IMR-90 (cell line): ENCODE results near the gene ZNF785. TPM values are rescaled to one million over a fixed set of nuclear protein-coding genes. Genes with fewer than 3 reads are reported as not detected.

Source experiments
- ATAC-seq: fragments of 200-7000 bp; cut with Tn5 transposase; 2 replicates; pipeline ENCODE4 v1.9.1; 2020; ENCODE audit warnings: low read depth, mild to moderate bottlenecking, moderate library complexity
- BruUV-seq: library from RNA; stranded (reverse); fragments of 400-500 nt; replicated peaks from 2 replicates; lab custom pipeline; 2021; lab: Mats Ljungman, UMichigan
- CTCF ChIA-PET: fragments of 300-600 bp; formaldehyde crosslinking; extraction: SDS; loops from one replicate; lab custom pipeline; 2021; ENCODE audit warnings: antibody characterized with exemption; lab: Yijun Ruan, JAX
- POLR2A ChIA-PET: fragments of 300-600 bp; sonication (Branson Sonifier 250); formaldehyde crosslinking; loops from one replicate; lab custom pipeline; 2022; ENCODE audit warnings: antibody characterized with exemption; ENCODE audit not compliant: unreplicated experiment; lab: Charles Lee
- DNase-seq: peaks from one replicate; pipeline ENCODE4 v3.0.0; 2013
- H2AFZ ChIP-seq: replicated peaks from 2 replicates; pipeline ENCODE3; 2013; ENCODE audit warnings: low read length, mild to moderate bottlenecking; ENCODE audit not compliant: poor library complexity
- H2AK5ac ChIP-seq: 2 replicates; pipeline ENCODE4 v1.6.1; 2013; ENCODE audit warnings: low read depth, low read length, inconsistent platforms
- H2AK9ac ChIP-seq: replicated peaks from 2 replicates; pipeline ENCODE3; 2013; ENCODE audit warnings: mild to moderate bottlenecking, low read depth, low read length, moderate library complexity; ENCODE audit not compliant: poor library complexity
- H2BK120ac ChIP-seq: 2 replicates; pipeline ENCODE4 v1.6.1; 2013; ENCODE audit warnings: low read depth, low read length, inconsistent platforms
- H2BK15ac ChIP-seq: 3 replicates; pipeline ENCODE4 v1.6.1; 2013; ENCODE audit warnings: low read depth, low read length, inconsistent platforms
- H2BK20ac ChIP-seq: 2 replicates; pipeline ENCODE4 v1.6.1; 2013; ENCODE audit warnings: low read depth, mild to moderate bottlenecking, inconsistent platforms, low read length, moderate library complexity
- H2BK5ac ChIP-seq: 2 replicates; pipeline ENCODE4 v1.6.1; 2013; ENCODE audit warnings: mild to moderate bottlenecking, low read depth, low read length, inconsistent platforms; ENCODE audit not compliant: poor library complexity, severe bottlenecking
- H3K14ac ChIP-seq: replicated peaks from 2 replicates; pipeline ENCODE4 v1.6.1; 2013; ENCODE audit warnings: low read depth, low read length, inconsistent platforms
- H3K18ac ChIP-seq: 2 replicates; pipeline ENCODE4 v1.6.1; 2013; ENCODE audit warnings: low read depth, low read length, control low read depth
- H3K23ac ChIP-seq: 2 replicates; pipeline ENCODE4 v1.6.1; 2013; ENCODE audit warnings: low read depth, low read length, inconsistent platforms
- H3K27ac ChIP-seq: 2 replicates; pipeline ENCODE4 v1.5.1; 2013; ENCODE audit warnings: mild to moderate bottlenecking, control low read depth, low read length; ENCODE audit not compliant: insufficient read depth
- H3K27me3 ChIP-seq: 2 replicates; pipeline ENCODE4 v1.6.1; 2013; ENCODE audit warnings: low read length; ENCODE audit not compliant: control insufficient read depth, insufficient read depth
- H3K36me3 ChIP-seq: 2 replicates; pipeline ENCODE4 v1.6.1; 2013; ENCODE audit warnings: low read length, mixed read lengths; ENCODE audit not compliant: control insufficient read depth, insufficient read depth
- H3K4ac ChIP-seq: 2 replicates; pipeline ENCODE4 v1.6.1; 2013; ENCODE audit warnings: low read depth, low read length, inconsistent platforms
- H3K4me1 ChIP-seq: 2 replicates; pipeline ENCODE4 v1.6.1; 2013; ENCODE audit warnings: low read length, mixed read lengths; ENCODE audit not compliant: control insufficient read depth, insufficient read depth
- H3K4me2 ChIP-seq: 2 replicates; pipeline ENCODE4 v1.6.1; 2013; ENCODE audit warnings: low read depth, mild to moderate bottlenecking, control low read depth, low read length, moderate library complexity
- H3K4me3 ChIP-seq: 2 replicates; pipeline ENCODE4 v1.5.1; 2013; ENCODE audit warnings: low read depth, mild to moderate bottlenecking, control low read depth, low read length, moderate library complexity; ENCODE audit not compliant: insufficient read depth
- H3K56ac ChIP-seq: 2 replicates; pipeline ENCODE4 v1.6.1; 2013; ENCODE audit warnings: low read length, inconsistent platforms; ENCODE audit not compliant: insufficient read depth; ENCODE audit errors: extremely low read depth
- H3K79me1 ChIP-seq, 2 experiments: 2 replicates each; pipeline ENCODE4 v1.6.1; 2013; ENCODE audit warnings: low read length in 2 of 2, inconsistent platforms in 1 of 2, low read depth in 1 of 2
- H3K9ac ChIP-seq: 2 replicates; pipeline ENCODE4 v1.6.1; 2013; ENCODE audit warnings: low read depth, low read length, control low read depth
- H3K9me1 ChIP-seq: 2 replicates; pipeline ENCODE4 v1.6.1; 2013; ENCODE audit warnings: low read length, inconsistent platforms; ENCODE audit not compliant: insufficient read depth
- H3K9me3 ChIP-seq: 2 replicates; pipeline ENCODE4 v1.6.1; 2013; ENCODE audit warnings: low read length; ENCODE audit not compliant: control insufficient read depth, insufficient read depth
- H4K20me1 ChIP-seq: 2 replicates; pipeline ENCODE4 v1.6.1; 2013; ENCODE audit warnings: low read length, inconsistent platforms; ENCODE audit not compliant: insufficient read depth
- H4K5ac ChIP-seq: 2 replicates; pipeline ENCODE4 v1.6.1; 2013; ENCODE audit warnings: mild to moderate bottlenecking, low read depth, low read length, control low read depth
- H4K8ac ChIP-seq, 2 experiments: 2 replicates each; pipeline ENCODE4 v1.6.1; 2013; ENCODE audit warnings: low read depth in 2 of 2, low read length in 2 of 2, control low read depth in 1 of 2, inconsistent platforms in 1 of 2
- H4K91ac ChIP-seq: 2 replicates; pipeline ENCODE4 v1.6.1; 2013; ENCODE audit warnings: low read depth, low read length, inconsistent platforms; ENCODE audit not compliant: insufficient read depth
- BHLHE40 ChIP-seq: fragments of 150-350 bp; IDR thresholded peaks from 2 replicates; pipeline ENCODE4 v1.6.1; 2016; ENCODE audit warnings: mild to moderate bottlenecking, low read depth, low read length
- CHD1 ChIP-seq: IDR thresholded peaks from 2 replicates; pipeline ENCODE4 v1.6.1; 2012; ENCODE audit warnings: low read depth, low read length, improper control_type of control experiment
- FOS ChIP-seq: fragments of 150-350 bp; IDR thresholded peaks from 2 replicates; pipeline ENCODE4 v1.6.1; 2016; ENCODE audit warnings: low read depth, low read length
- MAFK ChIP-seq: IDR thresholded peaks from 2 replicates; pipeline ENCODE4 v1.6.1; 2012; ENCODE audit warnings: low read depth, low read length, improper control_type of control experiment
- MAZ ChIP-seq: IDR thresholded peaks from 2 replicates; pipeline ENCODE4 v1.6.1; 2012; ENCODE audit warnings: low read depth, mild to moderate bottlenecking, low read length, improper control_type of control experiment, moderate library complexity, borderline replicate concordance
- MXI1 ChIP-seq: IDR thresholded peaks from 2 replicates; pipeline ENCODE4 v1.6.1; 2012; ENCODE audit warnings: low read depth, mild to moderate bottlenecking, low read length, moderate library complexity, borderline replicate concordance
- POLR2A ChIP-seq: IDR thresholded peaks from 2 replicates; pipeline ENCODE4 v1.6.1; 2012; ENCODE audit warnings: mild to moderate bottlenecking, low read depth, low read length
- RCOR1 ChIP-seq: IDR thresholded peaks from 2 replicates; pipeline ENCODE4 v1.6.1; 2012; ENCODE audit warnings: mild to moderate bottlenecking, low read length, improper control_type of control experiment; ENCODE audit not compliant: insufficient replicate concordance
- RFX5 ChIP-seq: IDR thresholded peaks from 2 replicates; pipeline ENCODE4 v1.8.0; 2012; ENCODE audit warnings: low read depth, mild to moderate bottlenecking, low read length, moderate library complexity
- WGBS, 2 experiments: methylation state at CpG; one replicate each; pipeline versions ENCODE4 v1.1.5 to v1.1.7; 2013; ENCODE audit warnings: missing lambda C conversion rate in 2 of 2; ENCODE audit not compliant: insufficient read length in 1 of 2; ENCODE audit errors: extremely low coverage in 2 of 2; 5-methylcytosine and 5-hydroxymethylcytosine counted together
- dilution Hi-C: fragments of 300-500 bp; cut with HindIII; formaldehyde crosslinking; loops from one replicate; pipeline ENCODE4 v1.14.3; 2018; ENCODE audit warnings: low sequenced_read_pairs; ENCODE audit not compliant: unreplicated experiment
- in situ Hi-C: fragments of 300-500 bp; cut with MboI; formaldehyde crosslinking; loops from 3 replicates; pipeline ENCODE4 v1.14.3; 2019; ENCODE audit warnings: low sequenced_read_pairs, inconsistent platforms, mixed read lengths
- intact Hi-C: fragments of 100-400 bp; cut with micrococcal nuclease; formaldehyde crosslinking; loops from 2 replicates; pipeline ENCODE4 v1.10.0; 2022
- polyA plus RNA-seq, 3 experiments: library from polyadenylated mRNA; depleted of rRNA; stranded (reverse); fragments of >200 nt; gene quantifications; 2 replicates each; pipeline ENCODE4 v1.2.3, GENCODE V29; 2012; ENCODE audit warnings: low replicate concordance in 1 of 3
- total RNA-seq: library from RNA; depleted of rRNA; stranded (reverse); fragments of >200 nt; gene quantifications from 2 replicates; pipeline ENCODE4 v1.2.3, GENCODE V29; 2012
- TF ChIP-seq, protein P1 (sequence below): conservative IDR thresholded peaks from 2 replicates; pipeline ENCODE4 v1.5.1; 2012; ENCODE audit warnings: mild to moderate bottlenecking, low read depth, low read length, improper control_type of control experiment
- TF ChIP-seq, protein P2 (sequence below): fragments of 150-350 bp; IDR thresholded peaks from 2 replicates; pipeline ENCODE4 v1.6.1; 2017; ENCODE audit warnings: mild to moderate bottlenecking, antibody characterized with exemption, low read length, low read depth
- TF ChIP-seq, protein P3 (sequence below): fragments of 150-350 bp; IDR thresholded peaks from 2 replicates; pipeline ENCODE4 v1.6.1; 2016; ENCODE audit warnings: low read depth, mild to moderate bottlenecking, low read length, moderate library complexity, borderline replicate concordance

The ZNF785 gene
- total and polyA plus RNA-seq, 2 of the 4 experiments (the other 2 are of a cell fraction), result 2.9 to 4.0 TPM

DNA sequence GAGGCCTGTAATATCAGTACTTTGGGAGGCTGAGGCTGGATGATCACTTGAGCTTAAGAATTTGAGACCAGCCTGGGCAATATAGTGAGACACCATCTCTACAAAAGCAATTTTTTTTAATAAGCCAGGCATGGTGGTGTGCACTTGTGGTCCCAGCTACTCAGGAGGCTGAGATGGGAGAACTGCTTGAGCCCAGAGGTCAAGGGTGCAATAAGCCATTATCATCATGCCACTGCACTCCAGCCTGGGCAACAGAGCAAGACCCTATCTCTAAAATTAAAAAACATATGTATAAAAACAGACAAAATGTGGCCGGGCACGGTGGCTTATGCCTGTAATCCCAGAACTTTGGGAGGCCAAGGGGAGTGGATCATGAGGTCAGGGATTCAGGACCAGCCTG is 3.2 kb upstream of the ZNF785 start:
- Histone ChIP-seq H3K14ac (no peak overlapping the region), H3K9ac (no peak overlapping the region), H4K8ac (no peak overlapping the region), H3K56ac (no peak overlapping the region), H4K91ac (no peak overlapping the region), H2AK9ac (no peak overlapping the region), H3K79me1 (peaks cover 18 to 32% of the 10 kb centered on the region in 2 experiments), H2AK5ac (no peak overlapping the region), H3K4me1 (peaks cover 3% of the 10 kb centered on the region; the same call in 1 of the 2 replicates), H3K9me1 (no peaks in the 10 kb centered on the region), H3K9me3 (no peaks in the 10 kb centered on the region), H3K27me3 (no peaks in the 10 kb centered on the region), H4K20me1 (no peaks in the 10 kb centered on the region), H3K4me2 (no peak overlapping the region), H3K18ac (no peak overlapping the region), H3K27ac (no peak overlapping the region), H3K4ac (no peak overlapping the region), H4K5ac (no peak overlapping the region), H3K23ac (no peak overlapping the region), H3K4me3 (no peak overlapping the region), H2BK120ac (no peak overlapping the region), H2AFZ (no peak overlapping the region), H2BK20ac (no peak overlapping the region), H2BK5ac (no peak overlapping the region), H2BK15ac (no peak overlapping the region), H3K36me3 (peaks cover 4% of the 10 kb centered on the region)
- in situ Hi-C loops, result no loop called here
- no peak for DNase-seq
- no TSS peak for BruUV-seq
- ChIA-PET CTCF (interaction anchor here (0.7 kb wide), 1 partner anchor 12 kb away, joined by 3 read pairs; no protein-coding TSS in a partner anchor), POLR2A (no interaction called here)
- TF ChIP-seq MAFK (no peak), BHLHE40 (no peak), CHD1 (no peak), MXI1 (no peak), RFX5 (no peak), RCOR1 (no peak), POLR2A (no peak), MAZ (no peak), FOS (no peak)
- TF ChIP-seq, protein P1, sequence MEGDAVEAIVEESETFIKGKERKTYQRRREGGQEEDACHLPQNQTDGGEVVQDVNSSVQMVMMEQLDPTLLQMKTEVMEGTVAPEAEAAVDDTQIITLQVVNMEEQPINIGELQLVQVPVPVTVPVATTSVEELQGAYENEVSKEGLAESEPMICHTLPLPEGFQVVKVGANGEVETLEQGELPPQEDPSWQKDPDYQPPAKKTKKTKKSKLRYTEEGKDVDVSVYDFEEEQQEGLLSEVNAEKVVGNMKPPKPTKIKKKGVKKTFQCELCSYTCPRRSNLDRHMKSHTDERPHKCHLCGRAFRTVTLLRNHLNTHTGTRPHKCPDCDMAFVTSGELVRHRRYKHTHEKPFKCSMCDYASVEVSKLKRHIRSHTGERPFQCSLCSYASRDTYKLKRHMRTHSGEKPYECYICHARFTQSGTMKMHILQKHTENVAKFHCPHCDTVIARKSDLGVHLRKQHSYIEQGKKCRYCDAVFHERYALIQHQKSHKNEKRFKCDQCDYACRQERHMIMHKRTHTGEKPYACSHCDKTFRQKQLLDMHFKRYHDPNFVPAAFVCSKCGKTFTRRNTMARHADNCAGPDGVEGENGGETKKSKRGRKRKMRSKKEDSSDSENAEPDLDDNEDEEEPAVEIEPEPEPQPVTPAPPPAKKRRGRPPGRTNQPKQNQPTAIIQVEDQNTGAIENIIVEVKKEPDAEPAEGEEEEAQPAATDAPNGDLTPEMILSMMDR, result no peak
- TF ChIP-seq, protein P2, sequence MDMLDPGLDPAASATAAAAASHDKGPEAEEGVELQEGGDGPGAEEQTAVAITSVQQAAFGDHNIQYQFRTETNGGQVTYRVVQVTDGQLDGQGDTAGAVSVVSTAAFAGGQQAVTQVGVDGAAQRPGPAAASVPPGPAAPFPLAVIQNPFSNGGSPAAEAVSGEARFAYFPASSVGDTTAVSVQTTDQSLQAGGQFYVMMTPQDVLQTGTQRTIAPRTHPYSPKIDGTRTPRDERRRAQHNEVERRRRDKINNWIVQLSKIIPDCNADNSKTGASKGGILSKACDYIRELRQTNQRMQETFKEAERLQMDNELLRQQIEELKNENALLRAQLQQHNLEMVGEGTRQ, result no peak
- TF ChIP-seq, protein P3, sequence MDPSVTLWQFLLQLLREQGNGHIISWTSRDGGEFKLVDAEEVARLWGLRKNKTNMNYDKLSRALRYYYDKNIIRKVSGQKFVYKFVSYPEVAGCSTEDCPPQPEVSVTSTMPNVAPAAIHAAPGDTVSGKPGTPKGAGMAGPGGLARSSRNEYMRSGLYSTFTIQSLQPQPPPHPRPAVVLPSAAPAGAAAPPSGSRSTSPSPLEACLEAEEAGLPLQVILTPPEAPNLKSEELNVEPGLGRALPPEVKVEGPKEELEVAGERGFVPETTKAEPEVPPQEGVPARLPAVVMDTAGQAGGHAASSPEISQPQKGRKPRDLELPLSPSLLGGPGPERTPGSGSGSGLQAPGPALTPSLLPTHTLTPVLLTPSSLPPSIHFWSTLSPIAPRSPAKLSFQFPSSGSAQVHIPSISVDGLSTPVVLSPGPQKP, result no peak
- no CpG with 5 or more reads among the region's 2 CpGs for WGBS, 2 experiments
- dilution Hi-C loops, result no loop called here
- intact Hi-C loops, result no loop called here
- no peak for ATAC-seq
